NT2/D1 (cell line): ENCODE measurements around the gene PKNOX2.

Source experiments
- DNase-seq: peaks from one replicate; pipeline ENCODE4 v3.0.0-alpha.2; 2011; ENCODE audit warnings: low read depth, low spot score
- H3K27me3 ChIP-seq: 2 replicates; pipeline ENCODE4 v1.6.0; 2011; ENCODE audit warnings: mild to moderate bottlenecking; ENCODE audit not compliant: insufficient read length, insufficient read depth
- H3K36me3 ChIP-seq: 2 replicates; pipeline ENCODE4 v1.6.1; 2011; ENCODE audit warnings: mild to moderate bottlenecking, low read length, mixed read lengths; ENCODE audit not compliant: insufficient read depth, insufficient read length
- H3K4me1 ChIP-seq: 2 replicates; pipeline ENCODE4 v1.5.1; 2011; ENCODE audit not compliant: insufficient read depth, insufficient read length
- H3K4me3 ChIP-seq: 2 replicates; pipeline ENCODE4 v1.5.1; 2011; ENCODE audit warnings: low read depth; ENCODE audit not compliant: insufficient read length
- H3K9ac ChIP-seq: 2 replicates; pipeline ENCODE4 v1.6.0; 2011; ENCODE audit warnings: low read depth; ENCODE audit not compliant: insufficient read length
- H3K9me3 ChIP-seq: 2 replicates; pipeline ENCODE4 v1.5.1; 2011; ENCODE audit warnings: mild to moderate bottlenecking, low read length; ENCODE audit not compliant: insufficient read depth
- SUZ12 ChIP-seq: IDR thresholded peaks from 2 replicates; pipeline ENCODE4 v1.6.1; 2011; ENCODE audit not compliant: insufficient read length, insufficient read depth; ENCODE audit errors: extremely low read depth
- YY1 ChIP-seq: IDR thresholded peaks from 2 replicates; pipeline ENCODE4 v1.6.1; 2011; ENCODE audit not compliant: insufficient read length, insufficient read depth
- ZNF274 ChIP-seq: IDR thresholded peaks from 2 replicates; pipeline ENCODE4 v1.6.1; 2011; ENCODE audit warnings: mild to moderate bottlenecking, low read depth, low read length

PKNOX2 gene

DNA sequence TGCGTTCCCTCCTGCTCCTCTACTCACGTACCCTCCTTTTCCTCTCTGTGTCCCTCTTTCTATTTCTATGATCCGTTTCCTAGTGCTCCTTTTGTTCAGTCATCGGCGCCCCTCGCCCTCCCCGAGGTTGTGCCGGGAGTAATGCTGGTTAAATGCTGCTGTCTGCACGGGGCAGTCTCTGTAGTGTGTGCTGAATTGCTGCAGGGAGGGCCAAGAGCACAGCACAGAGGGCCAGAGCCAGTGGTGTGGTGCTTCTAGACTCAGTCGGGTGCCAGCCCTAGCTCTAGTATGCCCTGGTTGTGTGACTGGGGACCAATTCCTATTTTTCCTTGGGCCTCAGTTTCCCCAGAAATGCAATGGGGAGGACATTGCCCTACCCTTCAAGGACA, 98.3 kb downstream of the PKNOX2 start:
- H3K4me1 ChIP-seq, result peaks cover 17% of the 10 kb centered on the region
- no peak for DNase-seq
- no peaks in the 10 kb centered on the region for H3K27me3 ChIP-seq
- peak overlapping the region; percentile 83 for H3K9ac ChIP-seq
- no peaks in the 10 kb centered on the region for H3K9me3 ChIP-seq
- peaks cover 5% of the 10 kb centered on the region for H3K36me3 ChIP-seq
- no peak for TF ChIP-seq YY1
- no peak for TF ChIP-seq ZNF274
- no peak for TF ChIP-seq SUZ12
- H3K4me3 ChIP-seq, result peak overlapping the region; percentile 5

GRCh38 chr11:125263268-125263790, 98.8 kb downstream of the PKNOX2 start:
- Histone ChIP-seq H3K9me3 (no peaks in the 10 kb centered on the region), H3K36me3 (peaks cover 5% of the 10 kb centered on the region), H3K4me1 (peaks cover 15% of the 10 kb centered on the region), H3K4me3 (peak overlapping the region; percentile 5), H3K9ac (peak overlapping the region; percentile 83), H3K27me3 (no peaks in the 10 kb centered on the region)
- peak; percentile 94 for DNase-seq
- no peak for TF ChIP-seq YY1
- TF ChIP-seq SUZ12, result no peak
- TF ChIP-seq ZNF274, result no peak

DNA sequence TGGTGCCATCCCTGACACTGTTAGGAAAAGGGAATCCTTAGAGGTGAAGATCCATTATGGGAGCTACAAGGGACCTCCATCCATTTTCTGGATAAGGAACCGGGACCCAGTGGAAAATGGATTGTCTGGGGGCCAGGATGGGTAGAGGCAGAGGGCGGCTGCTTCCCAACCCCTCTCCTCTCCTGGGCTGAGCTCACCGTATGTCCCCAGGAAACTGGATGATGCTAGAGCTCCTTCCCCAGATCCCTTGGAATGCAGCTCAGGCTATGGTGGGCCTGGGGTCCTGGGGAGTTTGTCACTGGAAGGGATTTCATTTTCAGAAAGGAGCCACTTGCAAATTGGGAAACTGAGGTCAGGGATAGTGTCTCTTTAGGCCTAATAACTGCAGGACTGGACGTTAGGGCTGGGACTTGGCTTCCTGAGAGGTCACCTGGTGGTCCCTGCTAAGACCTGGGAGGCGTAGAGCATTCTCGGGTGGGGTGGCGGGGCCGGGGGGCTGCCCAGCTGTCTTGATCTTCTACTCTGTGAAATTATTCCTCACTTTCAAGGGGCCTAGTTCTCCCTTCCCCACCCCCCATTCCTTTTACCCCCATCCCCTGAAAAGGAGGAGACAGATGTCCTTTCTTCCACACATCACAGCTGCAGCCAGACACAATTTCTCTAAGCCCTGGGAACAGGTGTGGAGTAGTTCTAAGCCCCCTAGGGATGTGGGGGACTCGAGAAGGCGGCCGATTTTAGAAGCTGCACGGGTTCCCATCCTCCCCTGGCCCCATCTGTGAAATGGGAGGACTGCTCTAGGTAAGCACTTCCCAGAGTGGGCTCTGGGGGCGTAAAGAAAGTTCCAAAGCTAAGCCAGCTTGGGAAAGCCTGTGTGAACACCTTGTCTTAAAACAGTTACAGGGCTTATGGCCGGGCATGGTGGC, 99.8 kb downstream of the PKNOX2 start:
- H3K4me3 ChIP-seq, result no peak overlapping the region
- no peaks in the 10 kb centered on the region for H3K27me3 ChIP-seq
- peak overlapping the region; percentile 44 for H3K9ac ChIP-seq
- no peaks in the 10 kb centered on the region for H3K9me3 ChIP-seq
- no peaks in the 10 kb centered on the region for H3K36me3 ChIP-seq
- TF ChIP-seq YY1 (no peak), ZNF274 (no peak), SUZ12 (no peak)
- DNase-seq, result no peak
- H3K4me1 ChIP-seq, result peaks cover 15% of the 10 kb centered on the region

DNA sequence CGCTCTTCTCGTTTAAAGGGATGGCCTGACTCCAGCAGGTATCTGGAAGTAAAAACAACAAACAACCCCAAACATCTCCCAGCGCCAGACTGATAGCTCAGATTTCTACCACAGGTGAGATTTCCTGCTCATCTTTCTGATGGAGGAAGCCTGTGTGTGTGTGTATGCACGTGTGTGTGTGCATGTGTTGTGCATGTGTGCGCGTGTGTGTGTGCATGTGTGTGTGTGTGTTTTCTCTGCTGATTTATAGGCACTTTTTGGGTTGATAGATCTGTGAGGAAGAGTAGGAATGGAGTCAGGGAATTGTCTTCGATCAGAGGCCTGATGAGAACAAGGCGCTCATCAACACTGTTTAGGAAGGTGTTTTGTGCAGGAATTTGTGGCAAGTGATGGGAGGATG, 103.0 kb downstream of the PKNOX2 start:
- Histone ChIP-seq H3K27me3 (no peaks in the 10 kb centered on the region), H3K4me3 (no peak overlapping the region)

GRCh38 chr11:125268611-125269010, 104.1 kb downstream of the PKNOX2 start:
- Histone ChIP-seq H3K27me3 (no peaks in the 10 kb centered on the region), H3K9ac (no peak overlapping the region), H3K9me3 (no peaks in the 10 kb centered on the region), H3K4me3 (no peak overlapping the region), H3K4me1 (peaks cover 8% of the 10 kb centered on the region), H3K36me3 (no peaks in the 10 kb centered on the region)
- DNase-seq, result no peak
- no peak for TF ChIP-seq YY1
- TF ChIP-seq ZNF274, result no peak
- TF ChIP-seq SUZ12, result no peak

More for the DNA sequence above, 103.0 kb downstream of the PKNOX2 start:
- DNase-seq, result no peak
- Histone ChIP-seq H3K9ac (no peak overlapping the region), H3K9me3 (no peaks in the 10 kb centered on the region), H3K4me1 (peaks cover 10% of the 10 kb centered on the region), H3K36me3 (no peaks in the 10 kb centered on the region)
- TF ChIP-seq YY1, result no peak
- TF ChIP-seq SUZ12, result no peak
- TF ChIP-seq ZNF274, result no peak

GRCh38 chr11:125270106-125270505, 105.6 kb downstream of the PKNOX2 start:
- DNase-seq, result no peak
- no peaks in the 10 kb centered on the region for H3K9me3 ChIP-seq
- no peaks in the 10 kb centered on the region for H3K4me1 ChIP-seq
- H3K27me3 ChIP-seq, result no peaks in the 10 kb centered on the region
- no peaks in the 10 kb centered on the region for H3K36me3 ChIP-seq
- TF ChIP-seq YY1 (no peak), ZNF274 (no peak), SUZ12 (no peak)
- H3K9ac ChIP-seq, result no peak overlapping the region
- H3K4me3 ChIP-seq, result no peak overlapping the region

DNA sequence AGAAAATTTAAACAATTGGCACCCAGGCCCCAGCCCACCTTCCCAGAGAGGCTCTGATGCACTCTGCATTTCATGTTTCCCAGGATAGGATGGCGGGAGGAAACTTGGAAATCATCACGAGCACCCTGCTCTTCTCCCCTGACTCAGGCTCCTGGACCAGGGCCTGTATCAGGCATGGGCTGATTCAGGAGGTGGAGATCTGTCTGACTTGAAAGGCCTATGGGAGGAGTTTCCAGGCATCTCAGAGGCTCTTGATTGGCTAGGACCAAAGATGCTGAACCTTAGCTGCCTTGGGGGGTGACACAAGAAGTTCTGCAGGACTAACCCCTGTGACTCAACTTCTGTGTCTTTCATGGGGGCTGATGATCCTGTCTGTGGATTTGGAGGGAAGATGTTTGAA, 106.2 kb downstream of the PKNOX2 start:
- no peak overlapping the region for H3K9ac ChIP-seq
- H3K27me3 ChIP-seq, result no peaks in the 10 kb centered on the region
- H3K36me3 ChIP-seq, result no peaks in the 10 kb centered on the region
- no peak overlapping the region for H3K4me3 ChIP-seq
- no peak for TF ChIP-seq YY1
- TF ChIP-seq ZNF274, result no peak
- TF ChIP-seq SUZ12, result no peak
- no peaks in the 10 kb centered on the region for H3K9me3 ChIP-seq
- no peak for DNase-seq
- H3K4me1 ChIP-seq, result no peaks in the 10 kb centered on the region
